GM12864 (cell line): Measurements from ENCODE around the gene FLT1.

Source experiments
- DNase-seq: peaks from one replicate; pipeline ENCODE4 v3.0.0-alpha.2; 2011; ENCODE audit warnings: low read depth
- H3K4me3 ChIP-seq: 2 replicates; pipeline ENCODE4 v1.5.1; 2011; ENCODE audit warnings: mild to moderate bottlenecking, low read depth, low read length, control low read depth
- TF ChIP-seq, protein P1 (sequence below): IDR thresholded peaks from 2 replicates; pipeline ENCODE4 v1.5.1; 2011; ENCODE audit warnings: low read depth, mild to moderate bottlenecking, moderate library complexity, low read length, control low read depth, inconsistent platforms; ENCODE audit errors: missing control alignments

Gene FLT1

DNA sequence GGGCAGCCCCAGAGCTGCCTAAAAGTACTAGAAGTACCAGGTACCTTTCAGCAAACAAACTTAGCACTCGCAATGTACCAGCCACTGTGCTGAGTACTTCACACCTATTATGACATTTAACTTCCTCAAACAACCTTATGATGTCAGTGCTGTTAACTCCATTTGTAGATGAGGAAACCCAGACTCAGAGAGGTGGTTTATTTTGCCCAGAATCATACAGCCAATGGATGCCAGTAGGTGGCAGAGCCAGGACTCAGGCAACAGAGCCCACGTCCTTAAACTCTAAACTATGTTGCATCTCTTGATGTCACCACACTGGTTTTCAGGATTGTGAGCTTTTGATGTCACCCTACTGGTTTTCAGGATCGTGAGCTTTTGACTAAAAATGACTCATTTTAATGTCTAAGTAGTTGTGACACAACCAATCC is 78.9 kb downstream of the FLT1 start:
- DNase-seq, result no peak
- TF ChIP-seq, protein P1, sequence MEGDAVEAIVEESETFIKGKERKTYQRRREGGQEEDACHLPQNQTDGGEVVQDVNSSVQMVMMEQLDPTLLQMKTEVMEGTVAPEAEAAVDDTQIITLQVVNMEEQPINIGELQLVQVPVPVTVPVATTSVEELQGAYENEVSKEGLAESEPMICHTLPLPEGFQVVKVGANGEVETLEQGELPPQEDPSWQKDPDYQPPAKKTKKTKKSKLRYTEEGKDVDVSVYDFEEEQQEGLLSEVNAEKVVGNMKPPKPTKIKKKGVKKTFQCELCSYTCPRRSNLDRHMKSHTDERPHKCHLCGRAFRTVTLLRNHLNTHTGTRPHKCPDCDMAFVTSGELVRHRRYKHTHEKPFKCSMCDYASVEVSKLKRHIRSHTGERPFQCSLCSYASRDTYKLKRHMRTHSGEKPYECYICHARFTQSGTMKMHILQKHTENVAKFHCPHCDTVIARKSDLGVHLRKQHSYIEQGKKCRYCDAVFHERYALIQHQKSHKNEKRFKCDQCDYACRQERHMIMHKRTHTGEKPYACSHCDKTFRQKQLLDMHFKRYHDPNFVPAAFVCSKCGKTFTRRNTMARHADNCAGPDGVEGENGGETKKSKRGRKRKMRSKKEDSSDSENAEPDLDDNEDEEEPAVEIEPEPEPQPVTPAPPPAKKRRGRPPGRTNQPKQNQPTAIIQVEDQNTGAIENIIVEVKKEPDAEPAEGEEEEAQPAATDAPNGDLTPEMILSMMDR, result no peak
- no peak overlapping the region for H3K4me3 ChIP-seq

DNA sequence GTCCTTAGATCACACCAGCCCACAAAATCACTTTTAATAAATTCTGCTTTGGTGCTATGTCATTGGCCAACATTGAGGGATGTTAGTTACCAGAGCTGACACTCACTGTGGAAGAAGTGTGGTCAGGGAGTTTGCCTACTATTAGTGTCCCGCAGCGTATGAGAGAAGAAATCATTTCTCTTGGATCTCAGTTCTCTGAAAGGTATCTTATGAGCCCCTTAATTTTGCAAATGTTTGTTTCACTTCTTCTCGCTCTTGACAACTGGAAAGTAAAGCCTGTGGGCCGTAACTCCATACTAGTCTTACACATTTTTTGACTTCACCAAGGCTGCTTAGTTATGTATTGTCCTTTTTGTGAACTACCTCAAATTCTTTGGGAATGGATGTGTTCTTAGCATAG is 80.9 kb downstream of the FLT1 start:
- H3K4me3 ChIP-seq, result no peak overlapping the region

DNA sequence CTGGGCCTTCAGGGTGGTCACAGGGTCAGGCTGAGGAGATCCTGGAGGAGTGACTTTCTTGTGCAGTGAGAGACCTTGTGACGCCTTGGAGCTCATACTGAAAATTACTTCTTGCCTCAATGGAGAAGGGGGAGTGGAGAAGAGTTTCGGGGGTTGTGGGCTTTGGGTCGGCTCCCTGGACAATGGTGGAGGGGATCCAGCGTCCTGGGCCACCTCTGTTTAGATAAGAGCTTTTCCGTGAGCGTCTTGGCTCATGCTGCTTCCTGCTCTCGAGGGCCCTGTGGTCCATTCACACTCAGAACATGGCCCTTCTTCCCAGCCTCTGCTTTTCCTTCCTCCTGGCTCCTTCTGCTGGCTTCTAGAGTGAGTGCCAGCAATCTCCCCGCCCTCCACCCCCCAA is 81.9 kb downstream of the FLT1 start:
- no peak for DNase-seq
- H3K4me3 ChIP-seq, result no peak overlapping the region
- TF ChIP-seq, protein P1, result no peak

More for the DNA sequence above, 80.9 kb downstream of the FLT1 start:
- no peak for DNase-seq
- TF ChIP-seq, protein P1, result no peak

DNA sequence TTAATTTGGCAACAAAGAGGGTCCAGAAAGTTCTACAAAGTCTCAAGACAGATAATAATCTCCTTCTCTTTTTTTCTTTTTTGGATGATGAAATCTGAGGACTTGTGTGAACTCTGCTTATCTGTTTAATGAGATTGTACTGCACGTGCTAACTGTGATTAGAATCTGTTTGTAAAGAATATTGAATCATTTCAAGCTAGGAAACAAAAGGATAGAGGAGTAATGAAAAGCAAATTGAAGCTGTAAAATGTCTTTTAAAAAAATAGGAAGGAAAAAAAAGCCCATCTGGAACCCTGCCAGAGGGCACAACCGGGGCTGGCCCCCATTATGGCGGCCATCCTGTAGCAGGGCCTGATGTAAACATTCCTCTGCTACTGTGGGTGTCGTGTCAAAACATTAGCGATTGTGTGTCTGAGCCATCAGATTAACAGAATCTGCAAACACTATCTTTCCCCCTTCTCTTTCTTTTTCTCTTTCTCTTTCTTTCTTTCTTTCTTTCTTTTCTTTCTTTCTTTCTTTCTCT is 83.0 kb downstream of the FLT1 start:
- H3K4me3 ChIP-seq, result no peak overlapping the region
- DNase-seq, result no peak
- TF ChIP-seq, protein P1, result no peak

DNA sequence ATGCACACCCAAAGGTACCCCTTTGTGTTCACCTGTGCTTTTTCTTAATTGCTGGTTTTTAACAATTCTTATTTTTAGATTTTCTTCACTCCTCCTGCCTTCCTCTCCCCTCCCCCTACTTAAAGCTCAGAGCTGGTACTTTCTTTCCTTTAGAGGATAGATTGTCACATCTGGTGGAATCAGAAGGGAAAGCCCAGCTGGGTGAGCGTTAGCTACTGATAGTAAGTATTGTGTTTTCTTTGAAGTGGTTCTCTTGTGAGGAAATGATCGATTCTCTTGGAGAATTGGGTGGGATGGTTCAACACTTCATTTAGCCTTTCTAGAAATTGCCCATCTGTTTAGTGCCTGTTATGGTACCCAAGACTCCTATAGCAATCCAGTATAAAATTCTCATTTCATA is 84.8 kb downstream of the FLT1 start:
- TF ChIP-seq, protein P1, result no peak
- H3K4me3 ChIP-seq, result no peak overlapping the region
- DNase-seq, result no peak

DNA sequence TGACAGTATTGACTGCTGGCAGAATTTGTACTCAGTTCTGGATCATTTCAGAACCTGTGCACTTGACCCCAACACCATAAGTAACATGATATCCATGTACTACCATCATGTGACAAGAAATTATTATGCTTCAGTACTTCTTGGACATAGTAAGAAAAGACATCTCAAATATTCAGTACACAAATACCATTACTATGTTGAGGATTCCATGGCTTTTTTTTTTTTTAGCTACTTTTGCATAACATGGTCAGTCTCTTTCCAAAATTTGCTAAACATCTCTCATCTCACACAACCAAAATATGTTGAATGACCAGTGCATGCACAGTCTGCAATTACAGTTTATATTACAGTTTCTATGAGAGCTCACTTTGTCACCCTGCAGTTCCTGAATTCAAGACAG is 85.3 kb downstream of the FLT1 start:
- TF ChIP-seq, protein P1, result no peak
- no peak for DNase-seq
- H3K4me3 ChIP-seq, result no peak overlapping the region

DNA sequence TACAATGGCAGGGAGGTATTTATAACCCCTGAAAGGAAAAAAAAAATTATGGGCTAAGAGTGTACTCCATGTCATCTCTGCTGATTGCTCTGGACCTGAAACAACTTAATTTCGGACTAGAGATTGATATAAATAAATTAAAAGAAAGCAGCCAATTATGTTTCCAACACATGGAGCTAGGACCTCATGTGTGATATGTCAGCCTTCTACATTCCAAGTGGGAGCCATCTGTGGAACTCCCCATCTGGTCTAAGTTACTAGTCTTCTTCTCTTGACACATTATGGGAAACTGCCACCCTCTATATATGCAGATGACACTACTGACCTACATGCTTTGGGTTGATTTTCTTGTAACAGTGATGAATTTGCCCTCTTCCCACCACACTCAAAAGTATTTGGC is 86.1 kb downstream of the FLT1 start:
- H3K4me3 ChIP-seq, result no peak overlapping the region
- DNase-seq, result no peak
- TF ChIP-seq, protein P1, result no peak
